Activated CD4-positive, alpha-beta T cell treated with anti-CD3 and anti-CD28 coated beads, Interleukin-2, amount 10 ng/mL, durations not matched to agents 24 days and 14 days (primary cell): ENCODE data around the gene FZD10. TPM values are rescaled to one million over a fixed set of nuclear protein-coding genes. Genes with fewer than 3 reads are reported as not detected.

Source experiments
- DNase-seq: peaks from one replicate; pipeline ENCODE4 v3.0.0; 2022
- H3K27ac Mint-ChIP-seq: one replicate; pipeline ENCODE4 v1.8.0; 2022; ENCODE audit warnings: mild to moderate bottlenecking, mixed read lengths
- H3K27me3 Mint-ChIP-seq: one replicate; pipeline ENCODE4 v1.8.0; 2022; ENCODE audit warnings: mixed read lengths
- H3K36me3 Mint-ChIP-seq: one replicate; pipeline ENCODE4 v1.8.0; 2022; ENCODE audit warnings: low read depth, mild to moderate bottlenecking, mixed read lengths
- H3K4me1 Mint-ChIP-seq: one replicate; pipeline ENCODE4 v1.8.0; 2021; ENCODE audit warnings: mixed read lengths
- H3K4me3 Mint-ChIP-seq: one replicate; pipeline ENCODE4 v1.8.0; 2022; ENCODE audit warnings: mild to moderate bottlenecking, moderate library complexity, mixed read lengths
- H3K9me3 Mint-ChIP-seq: one replicate; pipeline ENCODE4 v1.8.0; 2021; ENCODE audit warnings: mixed read lengths
- intact Hi-C: fragments of 100-400 bp; cut with micrococcal nuclease; formaldehyde crosslinking; loops from one replicate; pipeline ENCODE4 v1.15.1; 2023
- total RNA-seq: library from RNA; stranded (reverse); gene quantifications from 2 replicates; pipeline ENCODE4 v1.2.3, GENCODE V29; 2022

Gene FZD10
- total RNA-seq, 1 donor from 2014 or later, result not detected

- Mint-ChIP-seq H3K9me3 (peaks cover 9% of the 10 kb centered on the region), H3K27me3 (peaks cover 4% of the 10 kb centered on the region), H3K27ac (no peak overlapping the region), H3K4me3 (no peak overlapping the region), H3K4me1 (no peaks in the 10 kb centered on the region), H3K36me3 (no peaks in the 10 kb centered on the region)
- no peak for DNase-seq
- intact Hi-C loops, result no loop called here
Observed at GRCh38 chr12:130186651-130187268, 24.5 kb downstream of the FZD10 start.

GRCh38 chr12:130192642-130193345, 30.5 kb downstream of the FZD10 start:
- H3K36me3 Mint-ChIP-seq, result no peaks in the 10 kb centered on the region
- intact Hi-C loops, result no loop called here
- H3K27ac Mint-ChIP-seq, result no peak overlapping the region
- DNase-seq, result no peak
- H3K9me3 Mint-ChIP-seq, result no peaks in the 10 kb centered on the region
- peaks cover 4% of the 10 kb centered on the region for H3K27me3 Mint-ChIP-seq
- no peaks in the 10 kb centered on the region for H3K4me1 Mint-ChIP-seq
- H3K4me3 Mint-ChIP-seq, result no peak overlapping the region

GRCh38 chr12:130194154-130194553, 31.9 kb downstream of the FZD10 start:
- Mint-ChIP-seq H3K36me3 (no peaks in the 10 kb centered on the region), H3K4me3 (no peak overlapping the region), H3K4me1 (no peaks in the 10 kb centered on the region), H3K9me3 (no peaks in the 10 kb centered on the region), H3K27me3 (no peaks in the 10 kb centered on the region), H3K27ac (no peak overlapping the region)
- DNase-seq, result no peak
- intact Hi-C loops, result no loop called here

- Mint-ChIP-seq H3K9me3 (peaks cover 1% of the 10 kb centered on the region), H3K4me3 (no peak overlapping the region), H3K4me1 (no peaks in the 10 kb centered on the region), H3K27me3 (no peaks in the 10 kb centered on the region), H3K36me3 (no peaks in the 10 kb centered on the region), H3K27ac (no peak overlapping the region)
- no peak for DNase-seq
- intact Hi-C loops, result no loop called here
Observed at GRCh38 chr12:130195369-130195768, 33.1 kb downstream of the FZD10 start.

GRCh38 chr12:130195776-130196175, 33.5 kb downstream of the FZD10 start:
- H3K4me1 Mint-ChIP-seq, result no peaks in the 10 kb centered on the region
- H3K4me3 Mint-ChIP-seq, result no peak overlapping the region
- H3K9me3 Mint-ChIP-seq, result peaks cover 5% of the 10 kb centered on the region
- DNase-seq, result no peak
- no peak overlapping the region for H3K27ac Mint-ChIP-seq
- H3K27me3 Mint-ChIP-seq, result no peaks in the 10 kb centered on the region
- H3K36me3 Mint-ChIP-seq, result no peaks in the 10 kb centered on the region
- intact Hi-C loops, result no loop called here

- intact Hi-C loops, result no loop called here
- Mint-ChIP-seq H3K27ac (no peak overlapping the region), H3K4me3 (no peak overlapping the region), H3K36me3 (no peaks in the 10 kb centered on the region), H3K4me1 (no peaks in the 10 kb centered on the region), H3K9me3 (peaks cover 7% of the 10 kb centered on the region), H3K27me3 (no peaks in the 10 kb centered on the region)
- DNase-seq, result no peak
Observed at GRCh38 chr12:130196827-130197226, 34.6 kb downstream of the FZD10 start.

GRCh38 chr12:130198026-130198662, 35.9 kb downstream of the FZD10 start:
- DNase-seq, result no peak
- H3K36me3 Mint-ChIP-seq, result no peaks in the 10 kb centered on the region
- no peak overlapping the region for H3K4me3 Mint-ChIP-seq
- H3K27me3 Mint-ChIP-seq, result no peaks in the 10 kb centered on the region
- no peaks in the 10 kb centered on the region for H3K4me1 Mint-ChIP-seq
- H3K9me3 Mint-ChIP-seq, result peaks cover 7% of the 10 kb centered on the region
- H3K27ac Mint-ChIP-seq, result no peak overlapping the region
- intact Hi-C loops, result no loop called here

- intact Hi-C loops, result no loop called here
- no peaks in the 10 kb centered on the region for H3K4me1 Mint-ChIP-seq
- DNase-seq, result no peak
- H3K4me3 Mint-ChIP-seq, result no peak overlapping the region
- H3K36me3 Mint-ChIP-seq, result no peaks in the 10 kb centered on the region
- H3K27me3 Mint-ChIP-seq, result no peaks in the 10 kb centered on the region
- no peak overlapping the region for H3K27ac Mint-ChIP-seq
- H3K9me3 Mint-ChIP-seq, result peaks cover 7% of the 10 kb centered on the region
Observed at GRCh38 chr12:130198663-130199060, 36.4 kb downstream of the FZD10 start.

GRCh38 chr12:130199581-130200390, 37.5 kb downstream of the FZD10 start:
- Mint-ChIP-seq H3K36me3 (no peaks in the 10 kb centered on the region), H3K27ac (no peak overlapping the region), H3K4me3 (no peak overlapping the region), H3K27me3 (no peaks in the 10 kb centered on the region), H3K9me3 (peaks cover 7% of the 10 kb centered on the region), H3K4me1 (no peaks in the 10 kb centered on the region)
- intact Hi-C loops, result no loop called here
- DNase-seq, result no peak

GRCh38 chr12:130200445-130200844, 38.2 kb downstream of the FZD10 start:
- H3K36me3 Mint-ChIP-seq, result no peaks in the 10 kb centered on the region
- H3K27me3 Mint-ChIP-seq, result no peaks in the 10 kb centered on the region
- no peak overlapping the region for H3K27ac Mint-ChIP-seq
- no peaks in the 10 kb centered on the region for H3K4me1 Mint-ChIP-seq
- H3K9me3 Mint-ChIP-seq, result peaks cover 7% of the 10 kb centered on the region
- no peak for DNase-seq
- no peak overlapping the region for H3K4me3 Mint-ChIP-seq
- intact Hi-C loops, result no loop called here

- intact Hi-C loops, result no loop called here
- no peaks in the 10 kb centered on the region for H3K36me3 Mint-ChIP-seq
- no peak overlapping the region for H3K4me3 Mint-ChIP-seq
- H3K27ac Mint-ChIP-seq, result no peak overlapping the region
- DNase-seq, result no peak
- no peaks in the 10 kb centered on the region for H3K4me1 Mint-ChIP-seq
- H3K27me3 Mint-ChIP-seq, result no peaks in the 10 kb centered on the region
- H3K9me3 Mint-ChIP-seq, result peaks cover 7% of the 10 kb centered on the region
Observed at GRCh38 chr12:130201037-130201436, 38.8 kb downstream of the FZD10 start.

- H3K9me3 Mint-ChIP-seq, result peaks cover 12% of the 10 kb centered on the region
- H3K4me1 Mint-ChIP-seq, result no peaks in the 10 kb centered on the region
- intact Hi-C loops, result no loop called here
- no peaks in the 10 kb centered on the region for H3K36me3 Mint-ChIP-seq
- H3K27ac Mint-ChIP-seq, result no peak overlapping the region
- no peaks in the 10 kb centered on the region for H3K27me3 Mint-ChIP-seq
- no peak for DNase-seq
- no peak overlapping the region for H3K4me3 Mint-ChIP-seq
Observed at GRCh38 chr12:130202201-130202600, 39.9 kb downstream of the FZD10 start.

GRCh38 chr12:130203151-130203550, 40.9 kb downstream of the FZD10 start:
- Mint-ChIP-seq H3K36me3 (no peaks in the 10 kb centered on the region), H3K9me3 (peaks cover 14% of the 10 kb centered on the region), H3K27ac (no peak overlapping the region), H3K27me3 (no peaks in the 10 kb centered on the region), H3K4me1 (no peaks in the 10 kb centered on the region), H3K4me3 (no peak overlapping the region)
- intact Hi-C loops, result no loop called here
- no peak for DNase-seq

GRCh38 chr12:130204541-130204953, 42.3 kb downstream of the FZD10 start:
- Mint-ChIP-seq H3K27me3 (no peaks in the 10 kb centered on the region), H3K4me1 (no peaks in the 10 kb centered on the region), H3K36me3 (no peaks in the 10 kb centered on the region), H3K9me3 (peaks cover 14% of the 10 kb centered on the region), H3K4me3 (no peak overlapping the region), H3K27ac (no peak overlapping the region)
- intact Hi-C loops, result no loop called here
- no peak for DNase-seq
